ENCODE data around the gene CIDEB.

- TF ChIP-seq FOXM1 (IDR thresholded peaks at IDR 0.05; ENCODE audit: borderline replicate concordance, low read depth) (no peak), YY1 (IDR thresholded peaks at IDR 0.05; ENCODE audit: low read depth) (no peak), EP300 (IDR thresholded peaks at IDR 0.05; ENCODE audit: borderline replicate concordance) (no peak), TAF1 (IDR thresholded peaks at IDR 0.05; ENCODE audit: low read depth) (no peak), CEBPB (IDR thresholded peaks at IDR 0.05) (no peak), TEAD4 (IDR thresholded peaks at IDR 0.05) (no peak), MAX (IDR thresholded peaks at IDR 0.05) (no peak), TCF12 (IDR thresholded peaks at IDR 0.05; ENCODE audit: low read depth) (no peak), REST (IDR thresholded peaks at IDR 0.05; ENCODE audit: low read depth) (no peak), RAD21 (IDR thresholded peaks at IDR 0.05; ENCODE audit: low read depth) (no peak)
These were observed 25.0 kb downstream of the CIDEB start for GRCh38 chr14:24282736-24283135.
